OCI-LY3 (cell line): ENCODE results near the gene MT1G.

Source experiments
- CTCF ChIP-seq: fragments of 200-600, 300-600 bp; sonication (generic); IDR thresholded peaks from 2 replicates; pipeline ENCODE4 v1.5.1; 2014; ENCODE audit warnings: antibody characterized with exemption, low read length, low read depth
- EZH2phosphoT487 ChIP-seq: fragments of 200-600 bp; shearing (Covaris generic); IDR thresholded peaks from 2 replicates; pipeline ENCODE4 v1.6.1; 2018; ENCODE audit warnings: antibody characterized with exemption, mixed run types, low read depth

GRCh38 chr16:56683424-56684172 is 15.7 kb upstream of the MT1G start:
- TF ChIP-seq CTCF (no peak), EZH2phosphoT487 (no peak)
